ENCODE results near the gene IL31RA.

The IL31RA gene

DNA sequence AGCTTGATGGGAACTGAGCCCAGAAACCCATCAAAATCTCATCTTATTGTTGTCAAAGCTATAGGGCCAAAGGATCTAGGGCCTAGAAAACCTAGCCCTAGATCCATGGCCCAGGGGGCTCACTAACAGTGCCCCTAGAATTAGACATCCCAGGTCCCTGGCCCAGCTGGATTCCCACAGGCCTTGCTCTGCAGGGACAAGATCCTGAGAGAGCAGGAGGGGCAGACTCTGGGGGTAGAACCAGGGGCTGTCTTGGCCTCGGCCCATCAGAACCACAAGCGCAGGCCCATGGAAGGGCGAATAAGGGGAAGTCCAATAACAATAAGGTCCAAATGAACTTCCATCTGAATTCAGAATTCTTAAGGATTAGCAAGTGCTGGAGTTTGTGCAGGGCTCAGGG, 74.0 kb downstream of the IL31RA start:
- TF ChIP-seq, protein P1, sequence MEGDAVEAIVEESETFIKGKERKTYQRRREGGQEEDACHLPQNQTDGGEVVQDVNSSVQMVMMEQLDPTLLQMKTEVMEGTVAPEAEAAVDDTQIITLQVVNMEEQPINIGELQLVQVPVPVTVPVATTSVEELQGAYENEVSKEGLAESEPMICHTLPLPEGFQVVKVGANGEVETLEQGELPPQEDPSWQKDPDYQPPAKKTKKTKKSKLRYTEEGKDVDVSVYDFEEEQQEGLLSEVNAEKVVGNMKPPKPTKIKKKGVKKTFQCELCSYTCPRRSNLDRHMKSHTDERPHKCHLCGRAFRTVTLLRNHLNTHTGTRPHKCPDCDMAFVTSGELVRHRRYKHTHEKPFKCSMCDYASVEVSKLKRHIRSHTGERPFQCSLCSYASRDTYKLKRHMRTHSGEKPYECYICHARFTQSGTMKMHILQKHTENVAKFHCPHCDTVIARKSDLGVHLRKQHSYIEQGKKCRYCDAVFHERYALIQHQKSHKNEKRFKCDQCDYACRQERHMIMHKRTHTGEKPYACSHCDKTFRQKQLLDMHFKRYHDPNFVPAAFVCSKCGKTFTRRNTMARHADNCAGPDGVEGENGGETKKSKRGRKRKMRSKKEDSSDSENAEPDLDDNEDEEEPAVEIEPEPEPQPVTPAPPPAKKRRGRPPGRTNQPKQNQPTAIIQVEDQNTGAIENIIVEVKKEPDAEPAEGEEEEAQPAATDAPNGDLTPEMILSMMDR (IDR thresholded peaks at IDR 0.05; ENCODE audit: low read depth, low read length): no peak
- TF ChIP-seq EZH2phosphoT487 (IDR thresholded peaks at IDR 0.05; ENCODE audit: low read depth): no peak
- Histone ChIP-seq H3K9ac (ENCODE audit: low read length) (no peak overlapping the region), H3K27ac (ENCODE audit: low read length) (no peak overlapping the region), H3K36me3 (replicated peaks; ENCODE audit: low read depth, low read length) (no peaks in the 10 kb centered on the region), H3K9me3 (ENCODE audit: insufficient read depth, low read length) (no peaks in the 10 kb centered on the region), H3K4me1 (ENCODE audit: low read length) (peaks cover 16% of the 10 kb centered on the region), H3K27me3 (ENCODE audit: low read depth, low read length) (no peaks in the 10 kb centered on the region), H3K79me2 (ENCODE audit: low read length) (no peaks in the 10 kb centered on the region), H3K4me3 (ENCODE audit: low read length) (no peak overlapping the region), H4K20me1 (ENCODE audit: insufficient read depth, low read length) (no peaks in the 10 kb centered on the region), H2AFZ (ENCODE audit: low read depth, low read length) (no peak overlapping the region), H3K4me2 (ENCODE audit: low read length) (no peak overlapping the region)

DNA sequence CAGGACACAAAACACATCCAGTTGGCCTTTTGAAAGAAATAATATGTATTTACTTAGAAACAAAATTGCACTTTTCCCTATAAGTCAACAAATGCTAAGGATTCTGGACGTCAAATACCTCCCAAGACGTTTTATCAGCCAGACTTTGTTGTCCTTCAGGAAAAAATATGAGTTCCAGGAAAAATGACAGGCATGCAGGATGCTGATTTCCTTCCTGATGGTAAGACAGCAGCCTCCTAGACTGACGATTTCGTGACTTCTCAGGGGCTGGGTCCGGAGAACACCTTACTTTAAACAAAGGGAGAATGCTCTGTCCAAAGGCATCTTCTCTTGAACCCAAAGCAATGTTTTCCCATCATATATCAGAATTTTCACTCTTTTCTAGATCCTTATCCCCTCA, 74.6 kb downstream of the IL31RA start:
- no peak overlapping the region for H3K4me3 ChIP-seq (ENCODE audit: low read length)

GRCh38 chr5:55926476-55926875, 75.3 kb downstream of the IL31RA start:
- H3K9ac ChIP-seq (ENCODE audit: low read length): no peak overlapping the region
- H3K79me2 ChIP-seq (ENCODE audit: low read length): no peaks in the 10 kb centered on the region
- no peaks in the 10 kb centered on the region for H3K9me3 ChIP-seq (ENCODE audit: insufficient read depth, low read length)
- no peak overlapping the region for H3K4me2 ChIP-seq (ENCODE audit: low read length)
- TF ChIP-seq EZH2phosphoT487 (IDR thresholded peaks at IDR 0.05; ENCODE audit: low read depth): no peak
- TF ChIP-seq, protein P1 (IDR thresholded peaks at IDR 0.05; ENCODE audit: low read depth, low read length): no peak
- H3K36me3 ChIP-seq (replicated peaks; ENCODE audit: low read depth, low read length): no peaks in the 10 kb centered on the region
- H3K4me3 ChIP-seq (ENCODE audit: low read length): no peak overlapping the region
- H4K20me1 ChIP-seq (ENCODE audit: insufficient read depth, low read length): no peaks in the 10 kb centered on the region
- H2AFZ ChIP-seq (ENCODE audit: low read depth, low read length): no peak overlapping the region
- H3K4me1 ChIP-seq (ENCODE audit: low read length): peaks cover 11% of the 10 kb centered on the region
- no peak overlapping the region for H3K27ac ChIP-seq (ENCODE audit: low read length)
- no peaks in the 10 kb centered on the region for H3K27me3 ChIP-seq (ENCODE audit: low read depth, low read length)

More for the DNA sequence above, 74.6 kb downstream of the IL31RA start:
- TF ChIP-seq, protein P1 (IDR thresholded peaks at IDR 0.05; ENCODE audit: low read depth, low read length): no peak
- TF ChIP-seq EZH2phosphoT487 (IDR thresholded peaks at IDR 0.05; ENCODE audit: low read depth): no peak
- H3K79me2 ChIP-seq (ENCODE audit: low read length): no peaks in the 10 kb centered on the region
- no peaks in the 10 kb centered on the region for H4K20me1 ChIP-seq (ENCODE audit: insufficient read depth, low read length)
- no peaks in the 10 kb centered on the region for H3K36me3 ChIP-seq (replicated peaks; ENCODE audit: low read depth, low read length)
- no peak overlapping the region for H3K27ac ChIP-seq (ENCODE audit: low read length)
- H3K9ac ChIP-seq (ENCODE audit: low read length): no peak overlapping the region
- peaks cover 11% of the 10 kb centered on the region for H3K4me1 ChIP-seq (ENCODE audit: low read length)
- H2AFZ ChIP-seq (ENCODE audit: low read depth, low read length): no peak overlapping the region
- no peak overlapping the region for H3K4me2 ChIP-seq (ENCODE audit: low read length)
- H3K27me3 ChIP-seq (ENCODE audit: low read depth, low read length): no peaks in the 10 kb centered on the region
- H3K9me3 ChIP-seq (ENCODE audit: insufficient read depth, low read length): no peaks in the 10 kb centered on the region

DNA sequence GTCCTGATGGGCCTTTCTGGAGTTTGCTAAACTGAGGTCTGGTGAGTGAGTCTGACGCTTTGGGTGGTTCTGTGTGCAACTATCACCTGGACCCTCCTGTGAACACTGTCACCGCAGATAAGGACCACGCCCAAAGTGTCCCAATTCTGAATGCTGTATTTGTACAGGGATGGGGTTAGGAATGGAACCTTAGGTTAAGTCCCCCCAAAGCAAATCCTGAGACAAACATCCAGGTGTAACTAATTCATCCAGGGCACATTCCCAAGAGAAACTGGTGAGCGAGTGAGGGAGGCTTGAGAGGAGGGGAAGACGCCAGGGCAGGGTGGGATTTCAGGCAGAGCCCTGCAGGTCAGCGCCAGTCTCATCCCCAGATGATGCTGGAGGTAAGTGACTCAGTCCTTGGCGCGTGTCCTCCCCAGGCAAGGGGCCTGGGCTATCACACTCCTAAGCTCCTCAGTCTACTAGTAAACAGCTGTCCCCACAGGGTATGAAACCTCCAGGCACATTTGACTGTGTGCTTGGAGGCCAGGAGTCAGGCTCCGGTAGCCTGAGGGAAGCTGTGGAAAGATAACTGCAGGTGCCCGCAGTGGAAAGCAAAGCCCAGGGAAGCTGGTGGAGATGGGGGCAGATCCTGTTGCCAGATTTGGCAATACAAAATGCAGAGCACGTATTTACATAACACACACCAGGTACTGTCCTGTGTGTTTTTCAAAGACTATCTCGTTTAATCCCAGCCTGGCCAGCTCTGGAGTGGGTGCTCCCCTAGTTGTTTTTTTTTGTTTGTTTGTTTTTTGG, 76.9 kb downstream of the IL31RA start:
- Histone ChIP-seq H3K27me3 (ENCODE audit: low read depth, low read length) (no peaks in the 10 kb centered on the region), H3K4me2 (ENCODE audit: low read length) (no peak overlapping the region), H3K4me1 (ENCODE audit: low read length) (peaks cover 6% of the 10 kb centered on the region; the same call in 1 of the 2 replicates), H3K27ac (ENCODE audit: low read length) (no peak overlapping the region), H2AFZ (ENCODE audit: low read depth, low read length) (no peak overlapping the region), H3K9ac (ENCODE audit: low read length) (no peak overlapping the region), H3K36me3 (replicated peaks; ENCODE audit: low read depth, low read length) (no peaks in the 10 kb centered on the region), H3K4me3 (ENCODE audit: low read length) (no peak overlapping the region), H3K79me2 (ENCODE audit: low read length) (no peaks in the 10 kb centered on the region), H4K20me1 (ENCODE audit: insufficient read depth, low read length) (no peaks in the 10 kb centered on the region), H3K9me3 (ENCODE audit: insufficient read depth, low read length) (no peaks in the 10 kb centered on the region)
- TF ChIP-seq EZH2phosphoT487 (IDR thresholded peaks at IDR 0.05; ENCODE audit: low read depth): no peak
- TF ChIP-seq, protein P1 (IDR thresholded peaks at IDR 0.05; ENCODE audit: low read depth, low read length): no peak

Measured in OCI-LY3 (cell line).